GM06990 (cell line): ENCODE measurements around the gene VANGL2.
A peak's percentile ranks its signal among the peaks of the same experiment; 100 is the strongest.

Experiments
- DNase-seq: peaks from one replicate; pipeline ENCODE4 v3.0.0-alpha.2; 2011; ENCODE audit not compliant: insufficient read length; ENCODE audit errors: extremely low read depth
- H3K27me3 ChIP-seq: replicated peaks from 2 replicates; pipeline ENCODE4 v1.6.0; 2011; ENCODE audit warnings: low read length; ENCODE audit not compliant: control insufficient read depth, insufficient read depth
- H3K36me3 ChIP-seq: 2 replicates; pipeline ENCODE4 v1.5.1; 2011; ENCODE audit warnings: low read length; ENCODE audit not compliant: control insufficient read depth, insufficient read depth
- H3K4me3 ChIP-seq: replicated peaks from 2 replicates; pipeline ENCODE4 v1.5.1; 2011; ENCODE audit warnings: low read depth, mild to moderate bottlenecking, control low read depth, low read length
- TF ChIP-seq, protein P1 (sequence below): IDR thresholded peaks from 2 replicates; pipeline ENCODE4 v1.5.1; 2011; ENCODE audit warnings: low read length, control low read depth, mild to moderate bottlenecking, inconsistent platforms; ENCODE audit not compliant: insufficient read depth, poor library complexity, severe bottlenecking

Gene VANGL2

DNA sequence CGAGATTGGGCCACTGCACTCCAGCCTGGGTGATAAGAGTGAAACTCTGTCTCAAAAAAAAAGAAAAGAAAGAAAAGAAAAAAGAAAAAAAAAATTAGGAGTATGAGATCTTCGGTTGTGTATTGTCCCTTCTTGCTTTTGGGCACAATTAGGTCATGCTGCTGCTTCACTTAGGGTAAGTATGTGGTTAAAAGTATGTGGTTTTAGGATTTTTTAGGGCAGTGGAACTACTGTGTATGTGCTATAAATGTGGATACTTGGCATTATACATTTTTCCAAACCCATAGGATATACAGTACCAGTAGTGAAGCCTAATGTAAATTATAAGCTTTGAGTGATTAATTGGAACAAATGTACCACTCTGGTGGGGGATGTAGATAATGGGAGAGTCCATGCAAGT, 31.2 kb downstream of the VANGL2 start:
- no peak for DNase-seq
- H3K4me3 ChIP-seq = no peak overlapping the region
- TF ChIP-seq, protein P1, sequence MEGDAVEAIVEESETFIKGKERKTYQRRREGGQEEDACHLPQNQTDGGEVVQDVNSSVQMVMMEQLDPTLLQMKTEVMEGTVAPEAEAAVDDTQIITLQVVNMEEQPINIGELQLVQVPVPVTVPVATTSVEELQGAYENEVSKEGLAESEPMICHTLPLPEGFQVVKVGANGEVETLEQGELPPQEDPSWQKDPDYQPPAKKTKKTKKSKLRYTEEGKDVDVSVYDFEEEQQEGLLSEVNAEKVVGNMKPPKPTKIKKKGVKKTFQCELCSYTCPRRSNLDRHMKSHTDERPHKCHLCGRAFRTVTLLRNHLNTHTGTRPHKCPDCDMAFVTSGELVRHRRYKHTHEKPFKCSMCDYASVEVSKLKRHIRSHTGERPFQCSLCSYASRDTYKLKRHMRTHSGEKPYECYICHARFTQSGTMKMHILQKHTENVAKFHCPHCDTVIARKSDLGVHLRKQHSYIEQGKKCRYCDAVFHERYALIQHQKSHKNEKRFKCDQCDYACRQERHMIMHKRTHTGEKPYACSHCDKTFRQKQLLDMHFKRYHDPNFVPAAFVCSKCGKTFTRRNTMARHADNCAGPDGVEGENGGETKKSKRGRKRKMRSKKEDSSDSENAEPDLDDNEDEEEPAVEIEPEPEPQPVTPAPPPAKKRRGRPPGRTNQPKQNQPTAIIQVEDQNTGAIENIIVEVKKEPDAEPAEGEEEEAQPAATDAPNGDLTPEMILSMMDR = no peak
- H3K36me3 ChIP-seq = no peaks in the 10 kb centered on the region
- H3K27me3 ChIP-seq = no peaks in the 10 kb centered on the region

DNA sequence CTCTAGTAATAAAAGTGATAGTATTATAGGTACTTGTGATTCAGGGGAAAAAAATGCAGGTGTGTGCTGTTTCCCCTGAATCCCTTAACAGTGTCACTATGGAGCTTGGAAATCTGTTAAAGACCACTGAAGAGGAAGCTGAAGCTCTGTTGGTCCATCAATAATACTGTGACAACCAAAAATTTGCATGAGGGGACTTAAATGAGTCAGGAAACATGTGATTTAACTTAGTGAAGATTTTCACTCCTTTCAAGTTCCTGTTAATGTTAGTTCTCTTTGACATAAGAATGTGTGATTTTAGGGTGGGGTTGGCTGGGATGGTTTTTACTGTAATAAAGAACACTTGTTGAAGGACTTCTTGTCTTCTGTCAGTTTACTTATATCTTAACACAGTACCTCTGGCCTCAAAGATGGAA, 32.0 kb downstream of the VANGL2 start:
- Histone ChIP-seq H3K4me3 (no peak overlapping the region), H3K36me3 (no peaks in the 10 kb centered on the region), H3K27me3 (no peaks in the 10 kb centered on the region)
- peak; percentile 83 for DNase-seq
- TF ChIP-seq, protein P1 = no peak

DNA sequence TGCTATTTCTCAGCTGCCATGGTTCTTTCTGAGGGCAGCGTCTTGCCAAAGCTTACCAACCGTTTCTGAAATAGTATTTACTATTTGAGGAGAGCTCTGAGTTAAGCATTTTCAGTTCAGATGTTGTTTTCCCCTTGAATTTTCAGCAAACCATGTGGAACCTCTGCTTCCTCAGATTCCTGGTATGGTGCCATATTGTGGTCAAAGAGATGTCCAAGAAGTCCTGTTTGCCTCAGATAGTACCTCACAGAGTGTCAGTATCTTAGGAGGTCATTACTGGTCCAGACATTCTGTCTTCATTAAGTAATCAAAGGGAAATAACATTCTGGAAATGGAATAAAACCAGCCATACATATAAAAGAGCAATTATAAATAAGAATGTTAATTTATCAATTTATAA, 36.6 kb downstream of the VANGL2 start:
- Histone ChIP-seq H3K27me3 (no peaks in the 10 kb centered on the region), H3K36me3 (no peaks in the 10 kb centered on the region), H3K4me3 (no peak overlapping the region)
- TF ChIP-seq, protein P1 = no peak
- no peak for DNase-seq

DNA sequence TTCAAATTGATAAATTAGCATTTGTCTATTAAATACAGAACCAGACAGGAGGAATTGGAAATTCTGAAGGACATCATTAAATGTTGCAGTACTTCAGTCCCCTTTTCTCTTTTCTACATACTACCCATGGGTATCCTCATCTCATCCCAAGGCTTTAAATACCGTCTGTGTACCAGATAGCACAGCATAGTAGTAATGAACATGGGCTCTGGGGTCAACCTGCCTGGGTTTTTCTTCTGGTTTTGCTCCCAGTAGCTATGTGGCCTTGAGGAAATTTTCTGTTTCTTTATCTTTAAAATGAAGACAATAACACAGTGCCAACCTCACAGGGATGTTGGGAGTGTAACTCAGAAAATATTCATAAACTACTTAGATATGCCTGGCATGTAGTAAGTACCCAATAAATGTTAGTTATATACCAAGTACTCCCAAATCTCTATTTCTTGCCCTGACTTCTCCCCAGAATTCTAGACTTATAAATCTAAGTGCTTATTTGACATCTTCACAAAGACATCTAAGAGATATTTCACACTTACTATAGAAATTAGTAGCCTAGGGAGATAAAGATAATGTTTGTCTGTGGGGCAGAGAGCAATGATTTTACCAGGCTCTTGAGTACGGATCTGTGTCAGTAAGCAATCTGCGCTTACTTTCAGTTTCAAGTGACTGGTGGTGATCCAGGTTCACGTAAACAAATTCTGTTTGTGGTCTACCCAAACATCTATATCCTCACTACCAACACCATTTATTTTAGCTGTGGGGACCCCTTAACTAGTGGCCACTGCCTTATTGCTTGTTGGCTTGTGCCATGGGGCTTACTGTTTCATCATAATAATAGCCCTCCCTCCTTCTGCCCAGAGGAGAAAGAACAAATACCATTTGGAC, 37.3 kb downstream of the VANGL2 start:
- TF ChIP-seq, protein P1 = no peak
- Histone ChIP-seq H3K4me3 (peak overlapping the region; percentile 50), H3K36me3 (no peaks in the 10 kb centered on the region), H3K27me3 (no peaks in the 10 kb centered on the region)
- DNase-seq = peak; percentile 49

DNA sequence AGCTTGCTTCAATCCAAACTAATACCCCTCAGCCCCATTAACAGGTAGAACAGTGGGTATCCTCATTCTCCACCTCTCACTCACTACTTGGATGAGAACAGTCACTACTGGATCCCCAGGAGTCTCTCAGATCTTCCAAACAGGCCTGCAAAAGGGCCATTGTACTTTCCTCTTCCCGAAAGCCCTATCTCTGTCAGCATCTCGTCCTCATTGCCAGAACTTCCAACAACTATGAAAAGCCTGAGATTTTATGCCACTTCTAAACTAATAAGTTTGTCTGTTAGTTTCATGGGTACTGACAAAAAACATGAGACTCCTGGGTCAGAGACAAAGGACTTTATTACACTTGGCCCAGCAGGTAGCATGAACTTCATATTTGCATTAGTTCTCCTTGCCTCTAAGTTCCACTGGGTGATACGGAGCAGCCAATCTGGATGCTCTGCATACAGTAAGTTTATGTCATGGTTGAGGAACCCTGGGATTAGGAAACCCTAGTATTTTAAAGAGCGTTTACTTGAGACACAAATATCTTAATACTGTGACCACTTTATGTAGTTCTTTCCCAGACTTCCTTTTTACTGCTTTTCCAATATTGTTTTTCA, 38.1 kb downstream of the VANGL2 start:
- H3K4me3 ChIP-seq = peak overlapping the region; percentile 50
- H3K27me3 ChIP-seq = no peaks in the 10 kb centered on the region
- no peaks in the 10 kb centered on the region for H3K36me3 ChIP-seq
- TF ChIP-seq, protein P1 = no peak
- DNase-seq = no peak
